GM21526 (cell line): ENCODE measurements around the gene KLK11.

Source experiments
- ATAC-seq: cut with Tn5 transposase; IDR thresholded peaks from one replicate; pipeline ENCODE4 v1.9.1; 2021; ENCODE audit warnings: moderate library complexity; ENCODE audit not compliant: unreplicated experiment, low FRiP score

KLK11 gene, protein sequence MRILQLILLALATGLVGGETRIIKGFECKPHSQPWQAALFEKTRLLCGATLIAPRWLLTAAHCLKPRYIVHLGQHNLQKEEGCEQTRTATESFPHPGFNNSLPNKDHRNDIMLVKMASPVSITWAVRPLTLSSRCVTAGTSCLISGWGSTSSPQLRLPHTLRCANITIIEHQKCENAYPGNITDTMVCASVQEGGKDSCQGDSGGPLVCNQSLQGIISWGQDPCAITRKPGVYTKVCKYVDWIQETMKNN

DNA sequence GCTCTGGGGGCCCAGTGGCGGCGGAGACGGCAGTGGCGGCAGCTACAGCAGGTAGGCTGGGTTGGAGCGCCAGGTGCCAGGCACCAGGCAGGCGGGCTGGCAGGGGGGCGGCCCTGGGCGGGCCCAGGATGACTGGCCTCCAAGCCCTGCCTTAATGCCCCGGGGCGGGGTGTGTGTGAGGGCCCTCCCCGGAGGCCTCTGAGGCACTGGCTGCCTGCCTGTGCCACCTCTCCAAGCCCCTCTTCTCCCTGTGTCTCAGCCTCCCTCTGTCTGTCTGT, at the start of gene KLK11:
Gene KLK11, minus strand, starts transcription at position 63 of the 278 bp plus-strand sequence. CDS start 985 bp downstream, outside the sequence.
- ATAC-seq: no peak

DNA sequence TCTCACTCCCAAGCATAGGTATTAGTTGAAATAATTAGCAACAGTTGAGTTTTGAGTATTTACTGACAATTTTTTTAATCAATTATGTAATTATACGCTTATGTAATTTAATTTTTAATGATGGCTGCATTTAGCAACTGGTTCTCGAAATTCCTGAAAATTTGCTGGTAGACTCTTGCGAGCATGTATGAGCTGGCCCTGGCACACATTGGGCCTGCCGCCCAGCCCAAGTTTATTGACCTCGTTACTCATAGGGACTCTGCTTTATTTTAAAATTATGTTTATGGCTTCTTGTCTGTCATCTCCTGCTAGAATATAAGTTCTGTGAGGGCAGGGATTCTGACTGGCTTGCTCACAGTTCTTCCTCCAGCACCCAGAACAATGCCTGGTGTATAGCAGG, 49.6 kb upstream of the KLK11 start:
- no peak for ATAC-seq

DNA sequence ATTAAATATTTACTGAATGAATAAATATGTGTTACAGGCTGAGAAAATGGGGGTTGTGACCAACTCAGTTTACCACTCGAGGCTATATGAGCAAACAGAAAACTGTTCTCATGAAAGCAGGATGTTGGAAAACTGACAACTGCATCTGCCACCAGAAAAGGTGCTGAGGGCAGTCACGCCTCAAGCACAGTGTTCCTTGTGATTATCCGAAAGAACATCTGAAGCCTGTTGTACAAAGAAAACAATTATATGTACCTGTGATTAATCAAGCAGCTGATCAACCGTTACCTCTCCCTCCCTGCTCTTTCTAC, 44.6 kb upstream of the KLK11 start:
- ATAC-seq: no peak

DNA sequence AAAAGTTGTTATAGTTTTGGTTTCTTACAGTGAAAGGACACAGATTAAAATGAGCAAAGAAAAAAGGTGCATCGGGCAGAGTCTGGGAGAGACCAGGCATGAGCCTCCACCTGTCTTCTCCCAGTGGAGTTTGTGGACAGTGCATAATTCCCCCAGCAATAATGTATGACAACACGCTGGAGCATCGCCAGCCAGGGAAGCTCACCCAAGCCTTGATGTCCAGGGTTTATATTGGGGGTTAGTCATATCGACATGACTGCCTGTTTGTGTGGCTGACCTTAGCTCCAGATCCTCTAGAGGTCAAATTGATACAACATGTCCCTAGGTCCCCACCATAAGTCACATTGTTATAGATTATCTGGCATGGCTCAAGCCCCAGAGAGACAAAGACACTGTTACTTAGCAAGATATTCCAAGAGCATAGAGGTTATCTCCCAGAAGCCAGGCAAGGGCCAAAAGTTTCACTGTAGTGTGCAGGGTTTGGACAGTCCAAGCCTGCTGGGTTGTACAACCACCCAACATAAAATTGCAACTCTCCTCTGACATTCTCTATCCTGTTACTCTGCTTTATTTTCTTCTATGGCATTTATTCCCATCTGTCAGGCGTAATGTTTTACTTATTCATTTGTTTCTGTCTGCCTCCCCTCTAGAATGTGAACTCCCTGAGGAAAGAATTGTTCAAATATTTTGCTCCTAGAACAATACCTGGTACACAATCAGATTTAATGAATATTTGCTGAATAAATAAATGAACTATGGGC, 44.1 kb upstream of the KLK11 start:
- no peak for ATAC-seq

DNA sequence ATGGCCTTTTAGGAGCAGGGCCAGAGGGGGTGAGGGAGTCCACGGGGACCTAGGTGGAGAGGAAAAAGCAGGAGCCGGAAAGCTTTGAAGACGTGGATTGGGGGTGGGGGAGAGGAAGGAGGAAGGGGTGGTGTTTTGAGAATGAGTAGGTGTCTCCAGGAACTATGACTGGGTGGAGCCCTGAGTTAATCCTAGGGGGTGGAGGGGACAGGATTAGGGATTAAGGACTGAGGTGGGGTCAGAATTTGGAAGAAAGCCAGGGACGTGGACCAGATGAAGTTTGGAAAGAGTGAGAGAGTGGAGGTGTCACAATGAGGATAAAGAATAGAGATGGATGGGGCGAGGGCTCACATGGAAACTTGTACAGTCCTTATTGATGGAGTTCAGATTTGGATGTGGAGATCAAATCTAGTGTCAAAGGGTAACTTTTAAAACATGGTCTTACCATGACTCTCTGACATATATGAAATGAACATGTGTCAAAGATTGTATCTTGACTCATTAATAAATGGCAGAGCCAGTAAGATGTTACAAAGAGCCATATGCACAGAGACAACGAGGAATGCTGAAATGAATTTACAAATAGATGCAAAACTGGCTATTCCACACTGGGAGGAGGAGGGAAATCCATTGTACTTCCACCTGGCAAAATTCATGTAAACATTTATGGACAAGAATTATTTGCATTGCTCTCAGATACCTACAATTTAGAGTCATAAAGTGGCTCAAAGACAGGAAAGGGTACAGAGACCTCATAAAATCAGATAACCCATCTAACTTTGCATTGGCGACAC, 40.2 kb upstream of the KLK11 start:
- ATAC-seq: no peak

DNA sequence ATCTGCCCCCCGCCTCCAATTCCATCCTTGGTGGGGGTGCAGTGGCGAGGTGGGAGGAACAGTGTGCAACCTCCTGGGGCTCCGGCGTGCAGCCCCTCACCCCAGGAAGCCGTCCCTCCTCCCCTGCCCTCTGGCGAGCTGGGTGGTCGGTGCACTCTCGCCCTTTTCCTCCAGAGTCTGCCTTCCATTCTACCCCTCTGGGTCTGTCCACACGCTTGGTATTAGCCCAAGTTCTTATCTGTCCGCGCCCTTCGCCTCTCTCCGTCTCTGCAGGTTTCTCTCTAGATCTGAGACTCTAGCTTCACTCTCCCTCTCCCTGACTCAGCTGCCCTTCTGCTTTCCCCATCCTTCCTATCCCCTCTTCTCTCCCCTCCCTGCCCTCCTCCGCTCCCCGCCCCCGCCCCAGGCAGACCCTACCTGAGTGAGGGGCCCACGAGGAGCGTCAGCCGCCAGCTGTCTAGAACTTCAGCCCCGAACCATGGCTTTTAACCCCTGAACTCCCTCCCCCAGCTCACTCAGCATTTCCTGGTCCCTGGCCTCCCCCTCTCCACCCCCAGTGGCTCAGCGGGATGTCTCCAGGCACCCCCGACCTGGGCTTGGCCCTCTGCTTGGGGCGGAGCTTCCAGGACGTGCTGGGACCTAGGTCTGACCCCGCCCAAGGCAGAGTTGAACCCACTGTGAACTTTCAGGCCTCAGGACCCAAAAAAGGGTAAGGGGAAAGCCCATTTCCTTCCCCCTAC, 39.0 kb upstream of the KLK11 start:
- no peak for ATAC-seq

DNA sequence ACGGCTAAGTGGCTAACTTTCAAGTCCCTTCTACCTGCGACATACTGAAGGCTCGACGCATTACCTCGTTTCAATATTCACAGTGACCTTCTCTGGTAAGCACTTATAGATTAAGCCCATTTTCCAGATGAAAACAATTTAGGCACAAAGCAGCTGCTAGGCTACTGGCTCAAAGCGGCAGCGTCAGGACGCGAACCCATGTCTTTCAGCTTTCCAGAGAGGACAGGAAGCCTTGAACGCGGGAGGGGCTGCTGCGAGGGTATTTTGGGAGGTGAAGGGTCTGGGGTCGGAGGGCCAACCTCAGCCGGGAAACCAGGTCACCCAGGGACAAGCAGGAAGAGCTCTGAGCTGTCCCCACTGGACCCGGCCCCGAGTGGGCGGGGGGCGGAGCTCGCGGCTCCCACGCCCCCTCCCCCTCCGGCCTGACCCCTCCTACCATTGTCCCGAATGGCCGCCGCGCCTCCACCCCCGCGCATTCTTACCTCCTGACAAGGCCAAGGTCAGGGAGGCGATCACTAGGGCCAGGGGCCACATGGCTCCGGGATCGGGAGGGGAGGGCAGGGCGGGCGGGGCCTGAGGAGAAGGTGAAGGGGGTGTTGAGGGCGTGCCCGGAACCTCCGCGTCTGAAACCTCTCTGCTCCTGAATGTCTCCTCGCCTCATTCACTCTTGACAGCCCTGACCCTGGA, 38.3 kb upstream of the KLK11 start, which contains the start of gene KLK13:
Gene KLK13, minus strand, starts transcription at position 559 of the 687 bp plus-strand sequence. Its CDS starts 25 bp downstream, at position 534.
- ATAC-seq: no peak

DNA sequence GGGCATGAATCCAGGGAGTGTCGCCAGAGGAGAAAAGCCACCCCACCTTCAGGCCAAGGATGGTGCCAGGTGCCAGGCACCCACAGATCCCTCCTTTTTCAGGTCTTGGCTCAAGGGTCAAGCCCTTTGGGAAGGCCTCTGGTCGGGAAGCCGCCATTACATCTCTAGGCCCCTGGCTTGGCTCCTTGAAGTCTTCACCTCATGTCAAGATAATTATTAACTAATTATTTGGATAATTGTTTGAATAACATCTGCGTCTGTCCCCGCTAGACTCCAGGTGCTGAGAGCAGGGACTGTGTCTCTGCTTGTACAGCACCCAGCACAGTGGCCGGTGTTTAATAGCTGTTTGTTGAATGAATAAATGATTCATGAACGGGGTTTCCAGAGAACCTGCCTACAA, 37.2 kb upstream of the KLK11 start:
- ATAC-seq: no peak

DNA sequence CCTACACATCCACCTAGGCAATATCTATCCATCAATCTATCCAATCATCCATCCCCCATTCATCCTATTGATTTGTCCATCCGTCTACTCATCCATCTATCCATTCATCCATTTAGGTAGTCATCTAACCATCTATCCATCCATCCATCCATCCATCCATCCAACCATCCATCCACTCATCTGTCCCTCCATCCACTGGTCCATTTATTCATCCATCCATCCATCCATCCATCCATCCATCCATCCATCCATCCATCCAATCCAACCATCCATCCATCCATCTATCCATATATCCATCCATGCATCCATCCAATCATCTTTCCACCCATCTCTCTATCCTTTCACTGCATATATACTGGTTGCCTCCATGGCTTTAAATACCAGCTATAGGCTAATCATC, 34.6 kb upstream of the KLK11 start:
- ATAC-seq: no peak

DNA sequence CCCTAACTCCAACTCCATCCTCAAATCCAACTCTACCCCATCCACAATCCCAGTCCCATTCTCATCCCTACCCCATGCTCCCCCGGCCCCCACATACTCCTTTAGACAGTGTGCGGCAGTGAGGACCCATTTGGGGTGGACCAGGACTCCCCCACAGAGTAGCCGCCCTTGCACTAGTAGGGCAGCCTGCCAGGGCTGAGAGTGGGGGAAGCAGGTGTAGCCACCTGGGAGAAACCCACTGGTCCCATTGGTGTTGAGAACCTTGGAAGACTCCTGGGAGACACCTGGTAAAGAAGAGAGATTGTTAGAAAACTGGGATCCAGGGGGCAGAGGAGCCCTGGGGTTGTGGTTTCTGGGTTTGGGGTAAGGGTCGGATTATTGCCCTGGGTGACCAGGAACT, 33.9 kb upstream of the KLK11 start:
- no peak for ATAC-seq

DNA sequence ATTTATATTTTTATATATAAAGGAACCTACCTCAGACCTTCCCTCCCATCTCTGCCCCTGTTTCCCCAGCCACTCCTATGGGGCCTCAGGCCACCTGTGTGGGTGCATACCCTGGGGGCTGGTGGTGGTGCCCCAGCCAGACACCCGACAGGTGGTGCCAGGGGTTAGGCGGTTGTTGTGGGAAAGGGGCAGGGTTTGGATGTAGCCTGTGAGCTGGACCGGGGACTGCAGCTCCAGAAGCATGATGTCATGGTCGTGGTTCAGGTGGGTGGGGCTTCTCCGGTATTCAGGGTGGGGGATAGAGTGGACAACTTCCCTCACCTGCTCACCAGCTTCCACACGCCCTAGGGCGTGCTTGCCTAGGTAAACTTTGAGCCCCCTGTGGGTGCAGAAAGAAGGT, 33.3 kb upstream of the KLK11 start:
- no peak for ATAC-seq

DNA sequence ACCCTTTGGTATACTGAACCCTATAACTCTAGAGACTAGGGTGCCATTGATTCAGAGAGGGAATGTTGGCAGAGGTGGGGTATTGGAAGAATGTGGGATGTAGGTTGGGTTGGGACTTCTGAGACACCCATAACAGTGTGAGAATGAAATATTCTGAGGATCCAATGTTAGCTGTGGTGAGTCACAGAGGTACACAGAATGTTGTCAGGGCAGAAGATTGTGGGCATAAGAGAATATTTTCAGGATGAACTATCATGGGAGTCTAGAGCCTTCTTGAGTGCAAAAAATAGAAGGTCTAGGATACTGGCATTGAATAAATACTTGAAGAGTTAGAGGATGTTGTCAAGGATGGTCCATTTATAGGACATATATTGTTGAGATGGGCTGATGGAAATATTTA, 29.4 kb upstream of the KLK11 start:
- no peak for ATAC-seq

DNA sequence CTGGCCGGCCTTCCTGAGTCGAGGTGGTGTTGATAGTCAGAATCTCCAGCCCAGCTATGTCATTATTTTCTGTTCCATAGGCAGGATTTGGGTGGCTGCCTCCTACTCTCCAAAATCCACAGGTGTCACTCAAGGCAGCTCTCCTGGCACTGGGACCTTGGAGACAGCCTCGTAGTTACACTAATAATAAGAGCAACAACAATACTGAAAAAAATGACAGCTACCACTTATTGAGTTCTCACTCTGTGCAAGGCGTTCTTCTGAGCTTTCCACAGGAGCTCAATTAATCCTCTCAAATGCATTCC, 20.6 kb upstream of the KLK11 start:
- ATAC-seq: no peak

DNA sequence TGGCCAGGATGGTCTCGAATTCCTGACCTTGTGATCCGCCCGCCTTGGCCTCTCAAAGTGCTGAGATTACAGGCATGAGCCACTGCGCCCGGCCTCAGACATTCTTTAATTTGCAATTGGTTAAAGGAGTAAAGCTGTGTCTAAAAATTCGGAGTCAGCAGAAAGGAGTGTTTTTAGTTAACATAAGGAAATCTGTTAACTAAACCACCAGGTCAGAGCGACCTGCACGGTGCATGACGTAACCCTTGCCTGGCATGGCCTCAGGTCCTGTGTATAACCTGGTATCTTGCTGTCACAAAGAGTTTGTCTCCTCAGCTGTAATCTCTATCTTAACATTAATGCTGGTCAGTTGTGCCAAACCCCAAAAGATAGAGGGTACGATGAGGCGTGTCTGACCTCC, 17.9 kb upstream of the KLK11 start:
- no peak for ATAC-seq

DNA sequence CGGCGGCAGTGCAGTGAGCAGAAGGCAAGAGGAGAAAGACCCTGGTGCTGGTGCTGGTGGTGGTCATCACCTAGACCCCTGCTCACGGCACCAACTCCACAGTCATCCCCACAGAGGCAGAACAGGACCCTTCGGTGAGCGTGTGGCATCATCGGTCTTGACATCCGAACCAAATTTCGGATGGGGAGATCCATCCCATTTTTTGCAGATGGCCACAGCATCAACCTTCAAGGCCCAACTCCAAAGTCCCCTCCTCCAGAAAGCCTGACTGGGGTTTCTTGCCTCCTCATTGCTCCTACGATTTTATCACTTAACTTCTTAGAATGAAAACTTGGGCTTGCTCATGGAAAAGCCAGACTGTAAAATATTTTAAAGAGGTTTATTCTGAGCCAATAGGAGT, 17.1 kb upstream of the KLK11 start:
- no peak for ATAC-seq

DNA sequence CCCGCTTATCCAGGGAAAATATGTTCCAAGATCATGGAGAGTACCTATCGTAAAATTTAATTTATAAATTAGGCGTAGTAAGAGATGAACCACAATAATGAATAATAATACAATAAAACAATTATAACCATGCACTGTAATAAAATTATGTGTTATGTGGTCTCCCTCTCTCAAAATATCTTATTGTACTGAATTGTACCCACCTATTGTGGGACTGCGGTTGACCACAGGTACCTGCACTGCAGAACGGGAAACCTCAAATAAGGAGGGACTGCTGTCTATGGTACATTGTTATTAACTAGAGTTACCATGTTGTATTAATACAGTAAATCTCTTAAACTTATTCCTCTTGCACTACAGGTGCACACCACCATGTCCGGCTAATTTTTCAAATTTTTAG, 13.7 kb upstream of the KLK11 start:
- no peak for ATAC-seq

DNA sequence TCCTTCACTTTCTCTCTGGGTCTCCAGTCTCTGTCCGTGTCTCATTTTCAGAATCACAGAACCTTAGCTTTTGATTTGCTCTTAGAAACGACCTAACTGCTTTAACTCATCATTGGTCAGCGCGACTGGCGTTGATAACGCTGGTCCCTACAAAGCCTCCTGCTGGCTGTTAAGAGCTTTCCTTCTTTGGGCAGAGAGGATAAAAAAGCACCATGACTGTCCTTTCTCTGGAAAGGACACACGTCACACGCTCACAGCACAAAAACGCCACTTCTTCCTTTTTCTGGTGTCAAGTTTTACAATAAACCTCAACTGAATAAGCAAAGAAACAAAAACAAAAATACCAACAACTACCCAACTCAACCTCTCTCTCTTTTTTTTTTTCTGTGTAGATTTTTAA, 10.1 kb upstream of the KLK11 start:
- ATAC-seq: no peak

DNA sequence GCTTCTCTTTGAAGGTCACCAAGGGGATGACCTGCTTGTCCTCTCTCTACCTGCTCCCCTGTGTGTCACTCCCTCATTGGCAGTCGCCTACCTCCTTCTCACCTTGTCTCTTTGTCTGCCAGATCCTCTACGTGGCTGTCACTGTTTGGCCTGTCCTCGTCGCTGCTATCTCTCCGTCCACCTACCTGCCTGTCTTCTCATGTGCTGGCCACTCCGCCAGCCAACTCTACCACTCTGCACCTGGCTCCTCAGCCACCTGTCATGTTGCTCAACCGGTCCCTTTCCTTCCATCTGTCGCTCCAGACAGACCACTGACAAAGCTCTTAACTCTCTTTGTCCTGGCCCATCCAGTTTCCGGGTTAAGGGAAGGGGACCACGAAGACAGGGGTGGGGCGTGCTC, 8.3 kb upstream of the KLK11 start, which contains the start of gene KLK12:
Gene KLK12, minus strand, starts transcription at position 299 of the 400 bp plus-strand sequence. CDS start 381 bp downstream, outside the sequence.
- ATAC-seq: no peak

DNA sequence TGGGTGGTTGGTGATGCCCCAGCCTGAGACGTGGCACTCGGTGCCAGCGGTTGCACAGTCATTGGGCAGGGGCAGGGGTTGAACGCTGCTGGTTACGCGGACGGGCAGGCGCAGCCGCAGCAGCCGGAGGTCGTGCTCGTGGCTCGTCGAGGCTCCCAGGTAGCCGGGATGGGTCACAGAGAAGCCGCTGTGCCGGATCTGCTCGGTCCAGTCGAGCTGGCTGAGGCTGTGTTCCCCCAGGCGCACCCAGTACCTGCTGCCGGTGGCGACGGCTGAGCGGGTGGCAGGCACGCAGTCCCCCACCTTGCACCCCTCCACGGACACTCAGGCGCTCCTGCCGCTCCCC, 5.4 kb upstream of the KLK11 start:
- no peak for ATAC-seq

DNA sequence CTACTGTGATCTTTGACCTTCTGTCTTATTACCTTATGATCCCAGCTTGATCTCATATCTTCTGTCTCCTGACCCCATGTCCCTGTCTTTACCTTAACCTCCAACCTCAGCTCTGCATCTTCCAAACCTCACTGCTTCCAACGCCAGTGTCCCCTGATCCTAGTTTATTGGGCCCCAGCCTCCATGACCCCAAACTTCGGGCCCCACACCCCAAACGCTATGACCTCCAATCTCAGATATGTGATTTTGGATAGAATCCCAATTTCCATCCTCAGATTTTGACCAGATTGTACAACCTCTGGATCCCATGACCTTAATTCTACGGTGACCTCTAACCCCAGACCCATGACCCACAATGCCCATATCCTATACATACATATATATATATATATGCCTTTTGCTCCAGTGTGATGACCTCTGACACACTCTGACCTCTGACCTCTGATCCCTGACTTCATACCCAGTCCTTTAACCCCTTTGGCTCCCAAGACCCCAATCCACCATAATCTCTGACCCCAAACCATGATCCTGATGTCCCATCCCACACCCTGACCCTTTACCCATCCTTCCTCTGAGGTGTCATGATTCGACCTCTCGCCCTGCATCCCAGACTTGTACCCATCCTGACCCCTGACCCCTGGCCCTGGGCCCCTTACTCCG, 4.9 kb upstream of the KLK11 start:
- ATAC-seq: no peak
